ENCODE measurements around the gene FBP1. TPM values are rescaled to one million over a fixed set of nuclear protein-coding genes. Genes with fewer than 3 reads are reported as not detected.

Gene FBP1
- total RNA-seq (27.3 TPM), polyA plus RNA-seq (ENCODE audit: insufficient read depth, low read depth, low replicate concordance) (266 TPM)
- long read RNA-seq, donor 1, transcript FBP1-201 (7 exons, 1,462 nt): major isoform, 13 of 13 reads
- long read RNA-seq, donor 1, partial matches to known transcripts: 0 of 13 reads
- long read RNA-seq, donor 1, other reads (novel, unspliced or antisense): 0 of 13 reads
- long read RNA-seq, donor 2, transcript FBP1-201 (7 exons, 1,462 nt): major isoform, 22 of 34 reads
- long read RNA-seq, donor 2, partial matches to known transcripts: 12 of 34 reads
- long read RNA-seq, donor 2, other reads (novel, unspliced or antisense): 0 of 34 reads
- long read RNA-seq, donor 3, transcript FBP1-201 (7 exons, 1,462 nt): major isoform, 29 of 42 reads
- long read RNA-seq, donor 3, partial matches to known transcripts: 13 of 42 reads
- long read RNA-seq, donor 3, other reads (novel, unspliced or antisense): 0 of 42 reads
- long read RNA-seq, donor 4, transcript FBP1-201 (7 exons, 1,462 nt): major isoform, 14 of 14 reads
- long read RNA-seq, donor 4, partial matches to known transcripts: 0 of 14 reads
- long read RNA-seq, donor 4, other reads (novel, unspliced or antisense): 0 of 14 reads
- long read RNA-seq, donor 5, partial matches to known transcripts: 0 of 3 reads
- long read RNA-seq, donor 5, other reads (novel, unspliced or antisense): 0 of 3 reads
- long read RNA-seq, donor 6, transcript FBP1-201 (7 exons, 1,462 nt): major isoform, 6 of 11 reads
- long read RNA-seq, donor 6, partial matches to known transcripts: 5 of 11 reads
- long read RNA-seq, donor 6, other reads (novel, unspliced or antisense): 0 of 11 reads
- long read RNA-seq, donor 7, transcript FBP1-201 (7 exons, 1,462 nt): major isoform, 14 of 18 reads
- long read RNA-seq, donor 7, partial matches to known transcripts: 1 of 18 reads
- long read RNA-seq, donor 7, other reads (novel, unspliced or antisense): 2 of 18 reads
- long read RNA-seq, donor 8, transcript FBP1-201 (7 exons, 1,462 nt): major isoform, 12 of 18 reads
- long read RNA-seq, donor 8, partial matches to known transcripts: 6 of 18 reads
- long read RNA-seq, donor 8, other reads (novel, unspliced or antisense): 0 of 18 reads
- long read RNA-seq, donor 9, transcript FBP1-201 (7 exons, 1,462 nt): major isoform, 13 of 13 reads
- long read RNA-seq, donor 9, partial matches to known transcripts: 0 of 13 reads
- long read RNA-seq, donor 9, other reads (novel, unspliced or antisense): 0 of 13 reads
- long read RNA-seq, donor 10, transcript FBP1-201 (7 exons, 1,462 nt): major isoform, 13 of 24 reads
- long read RNA-seq, donor 10, partial matches to known transcripts: 11 of 24 reads
- long read RNA-seq, donor 10, other reads (novel, unspliced or antisense): 0 of 24 reads

DNA sequence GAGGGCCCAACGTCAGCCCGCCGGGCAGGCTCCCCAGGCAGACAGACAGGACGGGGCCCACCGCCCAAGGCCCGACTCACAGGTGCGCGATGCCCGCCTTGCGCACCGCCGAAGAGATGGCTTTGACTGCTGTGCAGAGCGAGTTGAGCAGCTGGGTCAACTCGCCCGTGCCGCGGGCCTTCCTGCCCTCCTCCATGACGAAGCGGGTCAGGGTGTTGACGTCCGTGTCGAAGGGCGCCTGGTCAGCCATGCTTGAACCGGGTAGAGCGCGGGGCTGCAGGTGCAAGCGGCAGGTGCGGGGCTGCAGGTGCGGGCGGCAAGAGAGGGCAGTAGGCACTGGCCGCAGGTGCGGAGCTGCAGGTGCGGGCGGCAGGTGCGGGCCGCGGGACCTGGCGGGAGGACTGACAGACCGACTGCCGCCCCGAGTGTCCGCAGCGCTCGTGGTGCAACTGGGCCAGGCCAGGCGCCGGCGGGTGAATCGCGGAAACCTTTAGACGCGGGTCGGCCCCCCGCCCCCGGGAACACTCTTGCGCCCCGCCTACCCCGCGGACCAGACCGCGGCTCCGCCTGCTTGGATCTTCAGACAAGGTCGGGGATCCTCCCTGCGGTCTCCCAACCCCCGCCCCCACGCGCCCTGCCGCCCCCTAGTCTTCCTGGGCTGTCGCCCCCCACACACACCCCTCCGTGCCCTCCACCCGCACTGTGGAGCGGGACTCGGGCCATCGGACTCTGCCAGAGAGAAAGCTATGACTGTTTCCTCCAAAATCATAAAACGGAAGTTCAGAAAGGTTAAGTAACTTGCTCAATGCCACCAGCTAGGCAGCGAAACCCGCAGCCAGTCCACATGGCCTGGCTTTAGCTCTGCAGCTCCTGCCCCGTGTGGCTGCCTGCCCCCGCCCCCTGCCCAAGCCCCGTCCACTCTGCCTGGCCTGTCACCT, at the start of gene FBP1:
TSS of gene FBP1 (minus strand) at position 458 of the 938 bp plus-strand sequence. CDS start at position 250, 208 bp downstream.
- Histone ChIP-seq H3K4me1 (ENCODE audit: control insufficient read depth in 2 of 3, insufficient read depth in 2 of 3, low read depth in 1 of 3, low read length in 3 of 3) (peaks cover 0 to 4% (median 0%) of the 10 kb centered on the region in 3 donors), H3K27me3 (ENCODE audit: control insufficient read depth, insufficient read depth, low read length) (no peaks in the 10 kb centered on the region), H3K9ac (ENCODE audit: low read length in 3 of 3) (peak within 1 kb of the TSS in 2 of 3 donors; percentile 24 to 82), H3K9me3 (ENCODE audit: control insufficient read depth in 2 of 3, insufficient read depth in 1 of 3, low read length in 3 of 3) (no peaks in the 10 kb centered on the region), H3K4me3 (ENCODE audit: low read length in 3 of 3) (peak within 1 kb of the TSS; percentile 3 to 80 (median 65)), H3K27ac (ENCODE audit: low read depth in 2 of 2, low read length in 2 of 2) (peak within 1 kb of the TSS; percentile 63 to 90), H3K36me3 (ENCODE audit: control insufficient read depth in 2 of 3, insufficient read depth in 3 of 3, low read length in 3 of 3) (no peaks in the 10 kb centered on the region)
- peak; percentile 63 to 84 (median 71) for DNase-seq
- FAIRE-seq: no peak
- no peak for TF ChIP-seq CTCF (IDR thresholded peaks at IDR 0.05; ENCODE audit: borderline replicate concordance, extremely low read depth, insufficient read depth)
- intact Hi-C loops (cut with DNase I): no loop called here

DNA sequence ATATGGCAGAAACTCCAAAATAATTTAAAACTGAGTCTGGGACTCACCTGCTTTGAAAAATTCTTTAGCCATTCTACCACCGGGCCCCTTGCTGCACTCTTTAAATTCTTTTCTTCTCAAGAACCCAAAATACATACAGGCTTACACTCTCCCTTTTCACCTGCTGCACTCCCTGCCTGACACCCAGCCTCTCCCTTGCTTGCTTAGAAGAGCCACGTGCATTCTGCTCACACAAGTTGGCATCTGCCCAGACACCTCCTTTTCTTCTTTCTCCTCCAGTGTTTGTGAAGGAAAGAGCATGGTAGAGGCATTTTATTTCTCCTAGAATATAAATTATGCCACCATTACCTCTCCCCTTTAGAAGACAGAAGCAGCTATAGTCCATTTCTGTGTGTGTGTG, 48.1 kb upstream of the FBP1 start:
- H3K4me3 ChIP-seq (ENCODE audit: low read length in 3 of 3): no peak overlapping the region
- no peaks in the 10 kb centered on the region for H3K27me3 ChIP-seq (ENCODE audit: control insufficient read depth, insufficient read depth, low read length)
- intact Hi-C loops (cut with DNase I): no loop called here
- H3K4me1 ChIP-seq (ENCODE audit: control insufficient read depth in 2 of 3, insufficient read depth in 2 of 3, low read depth in 1 of 3, low read length in 3 of 3): peaks cover 0 to 12% (median 2%) of the 10 kb centered on the region in 3 donors
- H3K36me3 ChIP-seq (ENCODE audit: control insufficient read depth in 2 of 3, insufficient read depth in 3 of 3, low read length in 3 of 3): no peaks in the 10 kb centered on the region
- FAIRE-seq: no peak
- no peak overlapping the region for H3K9ac ChIP-seq (ENCODE audit: low read length in 3 of 3)
- H3K9me3 ChIP-seq (ENCODE audit: control insufficient read depth in 2 of 3, insufficient read depth in 1 of 3, low read length in 3 of 3): no peaks in the 10 kb centered on the region
- TF ChIP-seq CTCF (IDR thresholded peaks at IDR 0.05; ENCODE audit: borderline replicate concordance, extremely low read depth, insufficient read depth): no peak
- H3K27ac ChIP-seq (ENCODE audit: low read depth in 2 of 2, low read length in 2 of 2): peak overlapping the region; percentile 3 to 34
- no peak for DNase-seq

- intact Hi-C loops (cut with DNase I): no loop called here
- DNase-seq: no peak
- no peak for FAIRE-seq
- H3K27ac ChIP-seq (ENCODE audit: low read depth in 2 of 2, low read length in 2 of 2): no peak overlapping the region
- H3K4me3 ChIP-seq (ENCODE audit: low read length in 3 of 3): no peak overlapping the region
- TF ChIP-seq CTCF (IDR thresholded peaks at IDR 0.05; ENCODE audit: borderline replicate concordance, extremely low read depth, insufficient read depth): no peak
- no peak overlapping the region for H3K9ac ChIP-seq (ENCODE audit: low read length in 3 of 3)
- no peaks in the 10 kb centered on the region for H3K9me3 ChIP-seq (ENCODE audit: control insufficient read depth in 2 of 3, insufficient read depth in 1 of 3, low read length in 3 of 3)
- no peaks in the 10 kb centered on the region for H3K36me3 ChIP-seq (ENCODE audit: control insufficient read depth in 2 of 3, insufficient read depth in 3 of 3, low read length in 3 of 3)
- peaks cover 0 to 9% (median 2%) of the 10 kb centered on the region in 3 donors for H3K4me1 ChIP-seq (ENCODE audit: control insufficient read depth in 2 of 3, insufficient read depth in 2 of 3, low read depth in 1 of 3, low read length in 3 of 3)
- H3K27me3 ChIP-seq (ENCODE audit: control insufficient read depth, insufficient read depth, low read length): no peaks in the 10 kb centered on the region
Observed at GRCh38 chr9:94685359-94685758, 46.0 kb upstream of the FBP1 start.
